Left cardiac atrium (tissue), 4 donors: ENCODE measurements around the gene STK40. TPM values are rescaled to one million over a fixed set of nuclear protein-coding genes. Genes with fewer than 3 reads are reported as not detected.

ENCODE experiments used
- ATAC-seq, 2 donors: fragments of 200-7000 bp; cut with Tn5 transposase; one replicate each; pipeline ENCODE4 v1.9.1; 2020; ENCODE audit warnings: mild to moderate bottlenecking in 2 of 2, moderate library complexity in 2 of 2
- DNase-seq: peaks from one replicate; pipeline ENCODE4 v3.0.0-alpha.2; 2020
- intact Hi-C, 2 donors: fragments of 100-400 bp; cut with DNase I; formaldehyde crosslinking; loops; one replicate each; pipeline versions ENCODE4 v1.14.1 to v1.15.1; 2022 to 2023
- total RNA-seq, 2 donors: library from RNA; stranded (reverse); fragmentation: NEBNext Ultra II Directional; extraction: Animal tissue kit (Norgen Biotek cat#: 25700); gene quantifications; one replicate each; pipeline ENCODE4 v1.2.1, GENCODE V29; 2021
- donor health status: DM: no; HTN: yes; CAD: no.
- donor health status: DM: no; HTN: yes; CAD: no; lungs with severe emphysema.
- donor health status: DM: yes; HTN: yes; CAD: no.
- donor health status: Dilated cardiomyopathy.

STK40 gene
- total RNA-seq, 2 donors from 2014 or later, result 69.2 to 77.8 TPM

DNA sequence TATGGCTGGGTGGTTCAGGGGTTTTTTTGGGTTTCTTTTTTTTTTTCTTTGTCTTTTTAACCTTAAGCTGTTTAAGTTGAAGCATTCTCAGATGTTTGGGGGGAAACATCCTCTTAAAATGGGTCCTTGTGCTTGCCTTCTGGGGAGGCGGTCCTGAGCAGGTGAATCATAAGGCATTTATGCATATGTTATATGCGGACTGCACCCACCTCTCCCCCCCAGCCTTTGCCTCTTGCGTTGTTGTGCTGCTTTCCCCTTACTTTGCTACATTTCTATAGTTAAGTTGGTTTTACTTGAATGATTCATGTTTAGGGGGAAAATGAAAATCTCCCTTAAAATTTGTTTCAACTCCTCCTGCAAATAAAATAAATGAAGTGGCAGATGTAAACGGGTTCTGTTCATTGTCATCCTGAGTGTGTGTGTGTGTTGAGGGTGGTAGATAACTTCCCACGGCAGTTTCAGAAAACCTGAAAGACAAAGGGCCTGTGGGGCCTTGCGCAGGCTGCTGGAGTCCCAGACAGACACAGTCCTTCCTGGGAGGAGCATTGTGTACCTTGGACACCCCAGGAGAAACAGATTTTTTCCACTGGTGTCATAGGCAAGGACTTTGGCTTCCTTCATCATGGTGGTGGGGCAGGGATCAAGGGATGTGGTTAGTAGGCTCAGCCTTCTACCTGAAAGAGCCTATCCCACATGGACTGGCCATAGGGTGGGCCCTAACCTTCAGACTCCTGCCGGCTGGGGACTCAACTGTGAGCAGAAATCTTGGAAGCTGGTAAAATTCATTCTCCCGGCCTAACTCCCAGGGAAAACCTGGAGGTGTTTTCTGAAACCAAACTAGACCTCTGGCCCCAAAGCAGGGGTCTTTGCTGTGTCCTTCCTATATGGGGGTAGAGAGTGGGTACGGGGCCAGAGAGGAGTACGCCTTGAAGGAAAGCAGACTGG, 80.5 kb downstream of the STK40 start:
- ATAC-seq (no peak), DNase-seq (no peak)
- intact Hi-C loops, result no loop called here

DNA sequence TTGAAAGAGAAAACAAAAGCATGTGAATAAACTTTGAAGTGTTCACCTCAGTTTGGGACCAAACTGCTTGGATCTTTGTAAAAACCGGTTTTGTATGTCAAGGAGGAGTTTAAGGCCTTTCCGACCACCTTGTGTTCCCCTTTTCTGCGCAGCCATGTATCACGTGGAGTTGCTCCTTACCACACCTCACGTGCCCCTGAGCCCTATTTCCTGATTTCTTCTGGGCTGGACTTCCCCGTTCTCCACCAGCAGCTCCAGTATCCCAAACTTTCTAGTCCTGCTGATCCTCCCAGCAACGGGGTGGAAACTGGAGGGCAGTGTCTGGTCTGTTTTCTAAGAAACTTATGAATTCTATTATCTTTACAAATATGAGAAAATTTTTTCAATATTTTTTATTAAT, 81.2 kb downstream of the STK40 start:
- no peak for DNase-seq
- intact Hi-C loops, result no loop called here
- ATAC-seq, result no peak

DNA sequence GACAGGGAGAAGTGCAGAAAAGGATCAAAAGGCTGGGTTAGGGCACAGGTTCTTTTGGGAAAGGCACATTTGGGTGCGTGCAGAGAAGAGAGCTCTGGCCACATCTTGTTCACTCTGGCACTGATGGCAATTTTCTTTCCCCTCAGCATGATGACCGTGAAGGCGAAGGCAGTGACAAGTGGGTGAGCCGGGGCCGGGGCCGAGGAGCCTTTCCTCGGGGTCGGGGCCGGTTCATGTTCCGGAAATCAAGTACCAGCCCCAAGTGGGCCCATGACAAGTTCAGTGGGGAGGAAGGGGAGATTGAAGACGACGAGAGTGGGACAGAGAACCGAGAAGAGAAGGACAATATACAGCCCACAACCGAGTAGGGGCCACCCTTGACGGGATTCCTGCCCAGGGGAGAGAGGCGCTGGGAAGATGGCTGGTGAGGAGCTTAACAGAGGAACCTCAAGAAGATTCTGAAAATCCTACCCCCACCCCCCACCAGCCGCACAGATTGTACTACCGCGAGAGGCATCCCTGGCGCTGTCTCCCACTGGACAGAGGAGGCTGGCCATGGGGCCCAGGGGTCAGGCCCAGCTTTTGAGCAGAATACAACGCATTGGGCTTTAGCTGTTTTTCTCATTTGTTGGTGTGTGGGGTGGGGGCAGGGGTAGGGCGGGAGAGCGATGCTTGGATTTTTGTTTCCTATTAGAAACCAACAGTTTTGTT, 81.9 kb downstream of the STK40 start:
- DNase-seq (no peak), ATAC-seq (no peak)
- intact Hi-C loops, result no loop called here

GRCh38 chr1:36303244-36303643, 82.5 kb downstream of the STK40 start:
- intact Hi-C loops, result no loop called here
- no peak for ATAC-seq

DNA sequence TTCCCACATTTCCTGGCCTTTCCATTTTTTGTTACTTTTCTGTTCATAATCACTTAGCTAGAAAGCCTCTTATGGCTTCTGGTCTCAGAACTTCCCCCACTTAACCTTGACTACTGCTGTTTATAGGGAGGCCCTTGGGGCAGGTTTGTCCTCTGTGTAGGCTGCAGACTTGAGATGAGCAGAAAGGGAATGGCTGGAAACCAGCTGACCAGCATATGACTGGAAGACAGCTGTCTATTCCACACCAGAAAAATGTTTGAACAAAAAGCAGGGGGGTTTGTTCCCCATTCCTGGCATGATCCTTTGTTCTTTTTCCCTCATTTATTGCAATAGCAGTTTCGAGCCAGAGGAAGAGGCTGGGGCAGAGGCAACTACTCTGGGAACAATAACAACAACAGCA, 84.5 kb downstream of the STK40 start:
- DNase-seq (no peak), ATAC-seq (no peak)
- intact Hi-C loops, result no loop called here

More at GRCh38 chr1:36303244-36303643, 82.5 kb downstream of the STK40 start:
- DNase-seq, result no peak

GRCh38 chr1:36300526-36300925, 85.2 kb downstream of the STK40 start:
- ATAC-seq (peak in 1 of 2 donors; percentile 4), DNase-seq (no peak)
- intact Hi-C loops, result no loop called here

DNA sequence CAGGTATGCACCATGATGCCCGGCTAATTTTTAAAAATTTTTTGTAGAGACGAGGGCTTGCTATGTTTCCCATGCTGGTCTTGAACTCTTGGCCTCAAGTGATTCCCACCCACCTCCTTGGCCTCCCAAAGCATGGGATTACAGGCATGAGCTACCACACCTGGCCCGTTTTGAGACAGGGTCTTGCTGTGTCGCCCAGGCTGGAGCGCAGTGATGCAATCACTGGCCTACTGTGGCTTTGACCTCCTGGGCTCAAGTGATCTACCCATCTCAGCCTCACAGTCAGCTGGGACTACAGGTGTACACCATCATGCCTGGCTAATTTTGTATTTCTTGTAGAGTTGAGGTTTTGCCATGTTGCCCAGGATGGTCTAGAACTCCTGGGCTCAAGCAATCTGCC, 87.1 kb downstream of the STK40 start:
- DNase-seq (no peak), ATAC-seq (no peak)
- intact Hi-C loops, result loop anchor here in 1 of 2 donors (5.0 kb wide), 1 partner anchor 124 kb away; no protein-coding TSS in a partner anchor

DNA sequence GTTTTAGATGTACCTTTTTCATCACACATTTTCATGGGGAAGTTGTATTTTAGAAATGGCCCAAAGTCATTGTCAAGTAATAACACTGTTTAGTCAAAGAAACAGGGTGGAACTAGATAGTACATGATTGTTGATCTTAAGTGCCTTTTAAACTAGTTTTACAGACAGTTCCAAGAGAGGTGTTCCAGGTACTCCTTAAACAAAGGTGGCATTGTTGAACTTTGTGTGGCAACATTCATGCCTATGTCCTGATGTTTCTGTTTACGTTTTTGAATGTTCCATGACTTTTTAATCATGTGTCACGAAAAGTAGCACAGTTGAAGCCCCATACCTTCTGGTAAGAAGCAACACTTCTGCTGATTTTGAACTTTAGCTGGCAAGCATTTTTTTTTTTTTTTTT, 88.7 kb downstream of the STK40 start:
- intact Hi-C loops, result loop anchor here in 1 of 2 donors (5.0 kb wide), 1 partner anchor 125 kb away; no protein-coding TSS in a partner anchor
- no peak for DNase-seq
- ATAC-seq, result no peak

- no peak for DNase-seq
These were observed 90.3 kb downstream of the STK40 start for GRCh38 chr1:36295390-36295789.

More at GRCh38 chr1:36295390-36295789, 90.3 kb downstream of the STK40 start:
- no peak for ATAC-seq
- intact Hi-C loops, result loop anchor here in 1 of 2 donors (5.0 kb wide), 1 partner anchor 127 kb away; no protein-coding TSS in a partner anchor

Other genes with a start within 250 kb of the STK40 start
- 10 to 100 TPM; 53.3 to 64.2 TPM for gene TRAPPC3, start 236.4 kb downstream of the STK40 start, total RNA-seq
- gene MAP7D1, start 229.8 kb downstream of the STK40 start, total RNA-seq, result 100 to 1,000 TPM; 251 to 270 TPM
- 10 to 100 TPM; 55.9 to 77.0 TPM for gene THRAP3, start 161.5 kb downstream of the STK40 start, total RNA-seq
- gene SH3D21, start 79.6 kb downstream of the STK40 start, total RNA-seq, result 1 to 10 TPM; 2.5 to 3.0 TPM
- gene EVA1B, start 62.3 kb downstream of the STK40 start, total RNA-seq, result 10 to 100 TPM; 15.6 to 16.7 TPM
- 10 to 100 TPM; 59.2 to 63.9 TPM for gene LSM10, start 12.0 kb upstream of the STK40 start, total RNA-seq
- 1 to 10 TPM; 5.9 to 6.4 TPM for gene OSCP1, start 64.5 kb upstream of the STK40 start, total RNA-seq
- 10 to 100 TPM; 88.0 to 88.4 TPM for gene MRPS15, start 78.5 kb upstream of the STK40 start, total RNA-seq
- 10 to 100 TPM in 1 of 2 donors, 1 to 10 TPM in 1; 8.3 to 10.0 TPM for gene CSF3R, start 97.0 kb upstream of the STK40 start, total RNA-seq